ENCODE results near the gene HYDIN. TPM values are rescaled to one million over a fixed set of nuclear protein-coding genes. Genes with fewer than 3 reads are reported as not detected.

Gene HYDIN
- total and polyA plus RNA-seq, 7 donors, result under 0.01 to 7.5 (median 1.6) TPM; not detected in 1

- DNase-seq, result no peak
- H3K4me3 ChIP-seq, result no peak overlapping the region
- no peaks in the 10 kb centered on the region for H3K9me3 ChIP-seq
- H3K27me3 ChIP-seq, result no peaks in the 10 kb centered on the region
- H3K36me3 ChIP-seq, result peaks cover 0 to 32% (median 9%) of the 10 kb centered on the region in 4 donors
- intact Hi-C loops (cut with DNase I), result no loop called here
- TF ChIP-seq EP300 (IDR thresholded peaks at IDR 0.05) (no peak), POLR2AphosphoS5 (IDR thresholded peaks at IDR 0.05) (no peak), CTCF (IDR thresholded peaks at IDR 0.05) (no peak), POLR2A (IDR thresholded peaks at IDR 0.05) (no peak)
- 58 to 72% methylated on average over 5 of the region's 5 CpGs for WGBS, 2 donors
- H3K4me1 ChIP-seq, result peaks cover 0 to 8% (median 6%) of the 10 kb centered on the region in 4 donors
- no peak overlapping the region for H3K27ac ChIP-seq
Observed at GRCh38 chr16:70768203-70768580, 462.3 kb downstream of the HYDIN start.

- no peak overlapping the region for H3K27ac ChIP-seq
- 88 to 89% methylated on average over 4 of the region's 4 CpGs for WGBS, 2 donors
- no peak overlapping the region for H3K4me3 ChIP-seq
- no peaks in the 10 kb centered on the region for H3K27me3 ChIP-seq
- DNase-seq, result no peak
- H3K36me3 ChIP-seq, result peaks cover 0 to 35% (median 10%) of the 10 kb centered on the region in 4 donors
- H3K4me1 ChIP-seq, result peaks cover 0 to 8% (median 6%) of the 10 kb centered on the region in 4 donors
- no peak for TF ChIP-seq POLR2AphosphoS5 (IDR thresholded peaks at IDR 0.05)
- no peak for TF ChIP-seq POLR2A (IDR thresholded peaks at IDR 0.05)
- TF ChIP-seq CTCF (IDR thresholded peaks at IDR 0.05), result no peak
- no peak for TF ChIP-seq EP300 (IDR thresholded peaks at IDR 0.05)
- intact Hi-C loops (cut with DNase I), result no loop called here
- no peaks in the 10 kb centered on the region for H3K9me3 ChIP-seq
Observed at GRCh38 chr16:70767377-70768202, 462.9 kb downstream of the HYDIN start.

GRCh38 chr16:70766658-70767057 is 463.9 kb downstream of the HYDIN start:
- Histone ChIP-seq H3K27me3 (no peaks in the 10 kb centered on the region), H3K9me3 (no peaks in the 10 kb centered on the region), H3K4me1 (peaks cover 0 to 8% (median 6%) of the 10 kb centered on the region in 4 donors), H3K4me3 (no peak overlapping the region), H3K27ac (no peak overlapping the region), H3K36me3 (peaks cover 0 to 36% (median 12%) of the 10 kb centered on the region in 4 donors)
- 95% methylated on average over 4 of the region's 4 CpGs for WGBS, 2 donors
- no peak for DNase-seq
- TF ChIP-seq POLR2A (IDR thresholded peaks at IDR 0.05), result no peak
- TF ChIP-seq CTCF (IDR thresholded peaks at IDR 0.05), result no peak
- TF ChIP-seq POLR2AphosphoS5 (IDR thresholded peaks at IDR 0.05), result no peak
- no peak for TF ChIP-seq EP300 (IDR thresholded peaks at IDR 0.05)
- intact Hi-C loops (cut with DNase I), result no loop called here

- H3K9me3 ChIP-seq, result no peaks in the 10 kb centered on the region
- H3K27me3 ChIP-seq, result no peaks in the 10 kb centered on the region
- H3K27ac ChIP-seq, result no peak overlapping the region
- H3K4me3 ChIP-seq, result no peak overlapping the region
- TF ChIP-seq EP300 (IDR thresholded peaks at IDR 0.05), result no peak
- TF ChIP-seq POLR2AphosphoS5 (IDR thresholded peaks at IDR 0.05), result no peak
- no peak for TF ChIP-seq POLR2A (IDR thresholded peaks at IDR 0.05)
- no peak for TF ChIP-seq CTCF (IDR thresholded peaks at IDR 0.05)
- H3K36me3 ChIP-seq, result peaks cover 0 to 36% (median 13%) of the 10 kb centered on the region in 4 donors
- peaks cover 0 to 8% (median 7%) of the 10 kb centered on the region in 4 donors for H3K4me1 ChIP-seq
- DNase-seq, result no peak
- intact Hi-C loops (cut with DNase I), result no loop called here
- WGBS, 2 donors, result 95 to 96% methylated on average over 8 of the region's 8 CpGs
Observed at GRCh38 chr16:70766176-70766575, 464.3 kb downstream of the HYDIN start.

All from sigmoid colon (tissue), 7 donors.